GM18498 (cell line): ENCODE data around the gene PSIP1.
"Not testable (repeated sequence)": the region's sequence is repeated elsewhere in the genome, so short reads cannot be mapped to it uniquely, and the experiment has no call there.

Experiments
- ATAC-seq: cut with Tn5 transposase; IDR thresholded peaks from one replicate; pipeline ENCODE4 v1.9.1; 2021; ENCODE audit warnings: mild to moderate bottlenecking, moderate library complexity; ENCODE audit not compliant: unreplicated experiment

The PSIP1 gene

DNA sequence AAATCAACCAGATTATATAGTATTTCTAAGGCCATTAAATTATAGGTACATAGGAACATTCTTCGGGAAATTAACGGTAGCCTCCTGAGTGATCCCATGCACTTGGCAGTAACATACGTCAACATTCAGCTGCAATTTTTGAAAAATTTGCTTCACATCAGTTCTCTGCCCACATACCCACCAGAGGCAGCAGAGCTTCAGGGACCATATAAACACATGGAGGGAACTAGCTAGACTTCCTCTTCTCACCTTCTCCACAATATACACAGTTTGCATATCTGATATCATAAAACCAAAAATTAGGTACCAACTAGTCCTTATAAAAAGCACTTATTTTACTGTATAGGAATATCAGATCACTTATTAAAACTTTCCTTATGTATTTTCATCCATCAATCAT, 4.8 kb downstream of the PSIP1 start:
- no peak for ATAC-seq

- ATAC-seq, result no peak
Measured at GRCh38 chr9:15501803-15502202, 9.0 kb downstream of the PSIP1 start.

GRCh38 chr9:15501179-15501578, 9.6 kb downstream of the PSIP1 start:
- ATAC-seq, result no peak

GRCh38 chr9:15499139-15499538, 11.6 kb downstream of the PSIP1 start:
- no peak for ATAC-seq

GRCh38 chr9:15498246-15498995, 12.3 kb downstream of the PSIP1 start:
- ATAC-seq, result no peak

DNA sequence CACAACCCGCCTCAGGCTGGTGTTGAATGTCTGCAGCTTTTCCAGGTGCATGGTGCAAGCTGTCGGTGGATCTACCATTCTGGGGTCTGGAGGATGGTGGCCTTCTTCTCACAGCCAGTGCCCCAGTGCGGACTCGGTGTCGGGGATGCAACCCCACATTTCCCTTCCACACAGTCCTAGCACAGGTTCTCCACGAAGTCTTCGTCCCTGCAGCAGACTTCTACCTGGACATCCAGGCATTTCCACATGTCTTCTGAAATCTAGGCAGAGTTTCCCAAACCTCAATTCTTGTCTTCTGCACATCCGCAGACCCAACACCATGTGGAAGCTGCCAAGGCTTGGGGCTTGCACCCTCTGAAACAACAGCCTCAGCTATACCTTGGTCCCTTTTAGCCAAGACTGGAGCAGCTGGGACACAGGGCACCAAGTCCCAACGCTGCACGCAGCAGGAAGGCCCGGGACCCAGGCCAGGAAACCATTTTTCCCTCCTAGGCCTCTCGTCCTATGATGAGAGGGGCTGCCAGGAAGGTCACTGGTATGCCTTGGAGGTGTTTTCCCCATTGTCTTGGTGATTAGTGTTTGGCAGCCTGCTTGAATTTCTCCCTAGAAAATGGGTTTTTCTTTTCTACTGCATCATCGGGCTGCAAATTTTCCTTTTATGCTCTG, 18.2 kb downstream of the PSIP1 start:
- no peak for ATAC-seq

DNA sequence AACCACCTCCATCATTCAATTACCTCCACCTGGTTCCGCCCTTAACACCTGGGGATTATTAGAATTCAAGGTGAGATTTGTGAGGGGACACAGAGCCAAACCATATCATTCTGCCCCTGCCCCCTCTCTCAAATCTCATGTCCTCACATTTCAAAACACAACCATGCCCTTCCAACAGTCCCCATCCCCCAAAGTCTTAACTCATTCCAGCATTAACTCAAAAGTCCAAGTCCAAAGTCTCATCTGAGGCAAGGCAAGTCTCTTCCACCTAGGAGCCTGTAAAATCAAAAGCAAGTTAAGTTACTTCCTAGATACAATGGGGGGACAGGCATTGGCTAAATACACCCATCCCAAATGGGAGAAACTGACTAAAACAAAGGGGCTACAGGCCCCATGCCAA, 18.8 kb downstream of the PSIP1 start:
- no peak for ATAC-seq

- no peak for ATAC-seq
Measured at GRCh38 chr9:15485836-15486666, 24.7 kb downstream of the PSIP1 start.

DNA sequence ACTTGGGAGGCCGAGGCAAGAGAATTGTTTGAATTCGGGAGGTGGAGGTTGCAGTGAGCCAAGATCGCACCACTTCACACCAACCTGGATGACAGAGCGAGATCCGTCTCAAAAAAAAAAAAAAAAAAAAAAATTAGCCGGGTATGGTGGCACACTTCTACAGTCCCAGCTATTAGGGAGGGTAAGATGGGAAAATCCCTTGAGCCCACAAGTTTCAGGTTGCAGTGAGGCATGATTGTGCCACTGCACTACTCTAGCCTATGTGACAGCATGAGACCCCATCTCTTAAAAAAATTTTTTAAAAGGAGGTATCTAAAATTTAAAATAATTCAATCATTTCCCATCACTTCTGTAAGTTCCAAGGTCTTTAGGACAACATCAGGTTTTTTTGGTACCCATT, 26.0 kb downstream of the PSIP1 start:
- no peak for ATAC-seq

GRCh38 chr9:15482146-15482545, 28.6 kb downstream of the PSIP1 start:
- ATAC-seq, result no peak

GRCh38 chr9:15480028-15480427, 30.7 kb downstream of the PSIP1 start:
- no peak for ATAC-seq

GRCh38 chr9:15475923-15476536, 34.7 kb downstream of the PSIP1 start:
- ATAC-seq, result no peak

DNA sequence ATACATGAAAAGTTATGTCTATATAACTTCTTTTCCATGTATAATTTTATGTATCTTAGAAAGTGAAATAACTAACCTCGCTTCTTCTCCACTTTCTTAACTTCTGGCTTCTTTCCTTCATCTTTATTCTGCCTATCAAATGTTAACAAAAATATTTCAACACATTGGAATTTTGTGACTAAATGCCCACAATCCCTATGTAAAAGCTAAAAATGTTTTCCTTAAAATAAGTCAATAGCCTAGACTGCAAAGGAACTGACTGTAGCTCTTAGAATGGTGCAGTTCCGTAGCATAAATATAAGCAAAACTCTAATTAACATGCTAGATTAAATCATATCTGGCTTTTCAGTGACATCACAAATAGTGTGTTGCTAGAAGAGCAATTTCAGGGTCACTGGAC, 40.9 kb downstream of the PSIP1 start:
- ATAC-seq, result no peak

GRCh38 chr9:15469406-15469805, 41.4 kb downstream of the PSIP1 start:
- no peak for ATAC-seq

DNA sequence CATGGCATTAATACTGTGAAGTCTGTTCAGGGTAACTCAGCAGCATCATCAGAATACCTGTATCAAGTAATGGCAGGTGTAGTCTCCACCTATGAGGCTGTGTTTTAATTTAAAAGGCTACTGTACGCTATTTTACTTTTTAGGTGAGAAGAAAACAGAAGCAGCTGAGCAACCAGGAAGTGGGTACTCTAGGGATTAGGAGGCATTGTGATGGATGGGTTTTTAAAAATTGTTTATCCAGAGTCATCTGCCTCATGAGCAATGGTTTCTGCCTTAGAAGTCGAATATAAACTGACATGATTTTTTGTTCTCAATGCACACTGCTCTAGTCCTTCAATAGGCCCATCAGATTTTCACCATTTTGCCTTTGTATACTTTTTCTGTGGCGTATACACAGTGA, 42.6 kb downstream of the PSIP1 start:
- no peak for ATAC-seq

- no peak for ATAC-seq
Measured at GRCh38 chr9:15461601-15462000, 49.2 kb downstream of the PSIP1 start.

GRCh38 chr9:15461056-15461455, 49.7 kb downstream of the PSIP1 start:
- ATAC-seq, result no peak

- no peak for ATAC-seq
Measured at GRCh38 chr9:15453956-15454355, 56.8 kb downstream of the PSIP1 start.

- no peak for ATAC-seq
Measured at GRCh38 chr9:15444141-15444540, 66.6 kb downstream of the PSIP1 start.

- not testable (repeated sequence) for ATAC-seq
Measured at GRCh38 chr9:15442264-15442663, 68.5 kb downstream of the PSIP1 start.

DNA sequence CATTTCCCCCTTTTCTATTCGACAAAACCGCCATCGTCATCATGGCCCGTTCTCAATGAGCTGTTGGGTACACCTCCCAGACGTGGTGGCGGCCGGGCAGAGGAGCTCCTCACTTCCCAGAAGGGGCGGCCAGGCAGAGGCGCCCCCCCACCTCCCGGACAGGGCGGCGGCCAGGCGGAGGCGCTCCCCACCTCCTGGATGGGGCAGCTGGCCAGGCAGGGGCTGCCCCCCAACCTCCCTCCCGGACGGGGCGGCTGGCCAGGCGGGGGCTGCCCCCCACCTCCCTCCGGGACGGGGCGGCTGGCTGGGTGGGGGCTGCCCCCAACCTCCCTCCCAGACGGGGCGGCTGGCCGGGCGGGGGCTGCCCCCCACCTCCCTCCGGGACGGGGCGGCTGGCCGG, 68.9 kb downstream of the PSIP1 start:
- ATAC-seq, result not testable (repeated sequence)
